ENCODE measurements around the gene DNAJC22. TPM values are rescaled to one million over a fixed set of nuclear protein-coding genes. Genes with fewer than 3 reads are reported as not detected.
A peak's percentile ranks its signal among the peaks of the same experiment; 100 is the strongest.

DNAJC22 gene
- total RNA-seq, 2 donors from 2014 or later = 7.3 to 10.9 TPM

GRCh38 chr12:49322367-49322707 lies 24.4 kb upstream of the DNAJC22 start:
- 35 to 38% methylated on average over 12 of the region's 12 CpGs for WGBS, 2 donors
- no peaks in the 10 kb centered on the region for H3K36me3 ChIP-seq (replicated peaks in 1 of 2; ENCODE audit: insufficient read depth in 1 of 2, low read depth in 2 of 2)
- peaks cover 13% of the 10 kb centered on the region for H3K4me1 ChIP-seq
- ATAC-seq (no peak), DNase-seq (no peak)
- no peaks in the 10 kb centered on the region for H3K27me3 ChIP-seq
- no peaks in the 10 kb centered on the region for H3K9me3 ChIP-seq
- intact Hi-C loops (cut with DNase I) = no loop called here
- peak overlapping the region; percentile 35 to 62 for H3K4me3 ChIP-seq
- peak overlapping the region in 2 of 4 donors; percentile 42 to 44 for H3K27ac ChIP-seq
- TF ChIP-seq POLR2A (IDR thresholded peaks at IDR 0.05) = no peak
- TF ChIP-seq, protein P1, sequence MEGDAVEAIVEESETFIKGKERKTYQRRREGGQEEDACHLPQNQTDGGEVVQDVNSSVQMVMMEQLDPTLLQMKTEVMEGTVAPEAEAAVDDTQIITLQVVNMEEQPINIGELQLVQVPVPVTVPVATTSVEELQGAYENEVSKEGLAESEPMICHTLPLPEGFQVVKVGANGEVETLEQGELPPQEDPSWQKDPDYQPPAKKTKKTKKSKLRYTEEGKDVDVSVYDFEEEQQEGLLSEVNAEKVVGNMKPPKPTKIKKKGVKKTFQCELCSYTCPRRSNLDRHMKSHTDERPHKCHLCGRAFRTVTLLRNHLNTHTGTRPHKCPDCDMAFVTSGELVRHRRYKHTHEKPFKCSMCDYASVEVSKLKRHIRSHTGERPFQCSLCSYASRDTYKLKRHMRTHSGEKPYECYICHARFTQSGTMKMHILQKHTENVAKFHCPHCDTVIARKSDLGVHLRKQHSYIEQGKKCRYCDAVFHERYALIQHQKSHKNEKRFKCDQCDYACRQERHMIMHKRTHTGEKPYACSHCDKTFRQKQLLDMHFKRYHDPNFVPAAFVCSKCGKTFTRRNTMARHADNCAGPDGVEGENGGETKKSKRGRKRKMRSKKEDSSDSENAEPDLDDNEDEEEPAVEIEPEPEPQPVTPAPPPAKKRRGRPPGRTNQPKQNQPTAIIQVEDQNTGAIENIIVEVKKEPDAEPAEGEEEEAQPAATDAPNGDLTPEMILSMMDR (IDR thresholded peaks at IDR 0.05) = no peak

DNA sequence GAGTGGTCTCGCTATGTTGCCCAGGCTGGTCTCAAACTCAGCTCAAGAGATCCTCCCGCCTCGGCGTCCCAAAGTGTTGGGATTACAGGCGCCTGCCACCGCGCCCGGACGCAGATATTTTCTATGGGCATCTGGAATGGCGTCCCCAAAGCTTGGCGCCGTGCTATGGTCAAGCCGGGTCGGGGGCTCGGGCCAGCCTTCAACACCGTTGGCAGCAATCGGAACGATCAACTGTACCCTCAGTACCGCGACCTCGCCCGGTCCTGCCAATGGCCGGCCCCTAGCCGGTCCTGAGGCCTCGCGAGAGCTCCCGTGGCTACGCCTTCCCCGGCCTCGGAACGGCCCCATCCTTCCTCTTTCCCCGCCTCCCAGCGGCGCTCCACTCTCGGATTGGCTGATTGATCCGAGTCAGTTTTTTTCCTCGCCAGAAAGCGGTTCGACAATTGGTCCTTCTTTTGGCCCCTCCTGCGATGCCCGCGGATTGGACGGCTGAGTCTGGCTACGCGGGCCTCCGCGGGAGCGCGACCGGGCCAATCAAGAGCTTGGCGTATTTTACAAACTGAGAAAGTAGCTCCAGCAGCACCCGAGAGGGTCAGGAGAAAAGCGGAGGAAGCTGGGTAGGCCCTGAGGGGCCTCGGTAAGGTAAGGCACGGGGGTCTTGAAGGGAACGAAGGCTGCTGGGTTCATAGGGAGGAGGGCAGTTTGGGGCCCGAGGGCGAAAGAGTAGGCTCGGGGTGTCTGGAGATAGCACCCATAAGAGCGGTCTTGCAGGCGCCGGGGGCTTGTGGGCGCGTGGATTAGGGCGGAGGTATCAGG lies 23.8 kb upstream of the DNAJC22 start, which contains the start of gene TROAP:
TROAP (plus strand) TSS at position 548 of the 816 bp plus-strand sequence. CDS start 354 bp downstream, outside the sequence.
- ATAC-seq = peak; percentile 99
- peak within 1 kb of the TSS in 3 of 4 donors; percentile 42 to 44 (median 43) for H3K27ac ChIP-seq
- H3K36me3 ChIP-seq (replicated peaks in 1 of 2; ENCODE audit: insufficient read depth in 1 of 2, low read depth in 2 of 2) = no peaks in the 10 kb centered on the region
- TF ChIP-seq POLR2A (IDR thresholded peaks at IDR 0.05) = peak in 2 of 3 donors; percentile 67 to 71
- TF ChIP-seq, protein P1 (IDR thresholded peaks at IDR 0.05) = no peak
- 0% methylated on average over 63 to 65 of the region's 65 CpGs for WGBS, 2 donors
- intact Hi-C loops (cut with DNase I) = no loop called here
- peaks cover 13% of the 10 kb centered on the region for H3K4me1 ChIP-seq
- H3K9me3 ChIP-seq = no peaks in the 10 kb centered on the region
- DNase-seq = peak; percentile 97 to 98 (median 98)
- H3K4me3 ChIP-seq = peak within 1 kb of the TSS; percentile 35 to 62
- H3K27me3 ChIP-seq = no peaks in the 10 kb centered on the region

DNA sequence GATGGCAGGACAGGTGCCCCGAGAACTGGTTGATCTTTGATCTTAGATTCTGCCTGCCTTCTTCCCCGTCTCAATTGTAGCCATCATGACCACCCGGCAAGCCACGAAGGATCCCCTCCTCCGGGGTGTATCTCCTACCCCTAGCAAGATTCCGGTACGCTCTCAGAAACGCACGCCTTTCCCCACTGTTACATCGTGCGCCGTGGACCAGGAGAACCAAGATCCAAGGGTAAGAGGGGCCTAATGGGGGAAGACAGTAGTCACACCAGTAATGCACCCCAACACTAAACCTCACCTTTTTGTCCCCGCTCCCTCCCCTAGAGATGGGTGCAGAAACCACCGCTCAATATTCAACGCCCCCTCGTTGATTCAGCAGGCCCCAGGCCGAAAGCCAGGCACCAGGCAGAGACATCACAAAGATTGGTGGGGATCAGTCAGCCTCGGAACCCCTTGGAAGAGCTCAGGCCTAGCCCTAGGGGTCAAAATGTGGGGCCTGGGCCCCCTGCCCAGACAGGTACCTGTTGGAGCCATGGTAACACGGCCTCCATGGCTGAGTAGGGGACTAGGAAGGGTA lies 23.1 kb upstream of the DNAJC22 start:
- DNase-seq (no peak), ATAC-seq (no peak)
- Histone ChIP-seq H3K4me1 (peaks cover 13% of the 10 kb centered on the region), H3K27me3 (no peaks in the 10 kb centered on the region), H3K27ac (peak overlapping the region in 1 of 4 donors; percentile 31), H3K9me3 (no peaks in the 10 kb centered on the region), H3K4me3 (peak overlapping the region in 1 of 2 donors; percentile 11), H3K36me3 (replicated peaks in 1 of 2; ENCODE audit: insufficient read depth in 1 of 2, low read depth in 2 of 2) (no peaks in the 10 kb centered on the region)
- intact Hi-C loops (cut with DNase I) = no loop called here
- WGBS, 2 donors = 9 to 11% methylated on average over 15 to 19 of the region's 19 CpGs
- no peak for TF ChIP-seq POLR2A (IDR thresholded peaks at IDR 0.05)
- TF ChIP-seq, protein P1 (IDR thresholded peaks at IDR 0.05) = no peak

DNA sequence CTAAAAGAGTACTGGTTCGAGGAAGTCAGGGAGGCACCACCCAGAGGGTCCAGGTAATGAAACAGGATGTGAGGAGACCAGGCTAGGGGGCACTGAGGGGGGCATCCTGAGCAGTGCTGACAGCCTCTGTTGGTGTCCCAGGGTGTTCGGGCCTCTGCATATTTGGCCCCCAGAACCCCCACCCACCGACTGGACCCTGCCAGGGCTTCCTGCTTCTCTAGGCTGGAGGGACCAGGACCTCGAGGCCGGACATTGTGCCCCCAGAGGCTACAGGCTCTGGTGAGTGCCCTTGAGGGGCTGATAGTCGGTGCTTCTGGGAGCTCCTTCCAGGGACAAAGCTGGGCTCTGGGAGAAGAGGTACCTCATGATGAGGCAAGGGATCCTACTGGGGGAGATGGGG lies 21.1 kb upstream of the DNAJC22 start:
- TF ChIP-seq POLR2A (IDR thresholded peaks at IDR 0.05) = no peak
- TF ChIP-seq, protein P1 (IDR thresholded peaks at IDR 0.05) = no peak
- no peak overlapping the region for H3K4me3 ChIP-seq
- H3K4me1 ChIP-seq = peaks cover 13% of the 10 kb centered on the region
- no peak for DNase-seq
- ATAC-seq = no peak
- 67 to 87% methylated on average over 2 to 5 of the region's 6 CpGs for WGBS, 2 donors
- no peaks in the 10 kb centered on the region for H3K27me3 ChIP-seq
- H3K36me3 ChIP-seq (replicated peaks in 1 of 2; ENCODE audit: insufficient read depth in 1 of 2, low read depth in 2 of 2) = no peaks in the 10 kb centered on the region
- no peaks in the 10 kb centered on the region for H3K9me3 ChIP-seq
- intact Hi-C loops (cut with DNase I) = no loop called here
- H3K27ac ChIP-seq = no peak overlapping the region
